SK-N-SH (cell line): Measurements from ENCODE around the gene FLACC1. TPM values are rescaled to one million over a fixed set of nuclear protein-coding genes. Genes with fewer than 3 reads are reported as not detected.

Source experiments
- CTCF ChIA-PET: fragments of 300-600, 350-600 bp; formaldehyde crosslinking; extraction: SDS; loops from one replicate; lab custom pipeline; 2021; lab: Yijun Ruan, JAX
- POLR2A ChIA-PET: fragments of 350-600 bp; sonication (Branson Sonifier 250); formaldehyde crosslinking; extraction: SDS; loops from one replicate; lab custom pipeline; 2020; ENCODE audit warnings: antibody characterized with exemption, inconsistent platforms; lab: Yijun Ruan, JAX
- DNase-seq: peaks from one replicate; pipeline ENCODE4 v3.0.0; 2012
- H2AFZ ChIP-seq: fragments of 200-600 bp; sonication (generic); 2 replicates; pipeline ENCODE4 v1.8.1; 2016; ENCODE audit warnings: antibody characterized with exemption, mild to moderate bottlenecking, low read depth
- H3F3A ChIP-seq: fragments of 200-600 bp; sonication (generic); replicated peaks from 2 replicates; pipeline ENCODE3; 2016; ENCODE audit warnings: antibody characterized with exemption, mild to moderate bottlenecking; ENCODE audit not compliant: insufficient read depth
- H3K27ac ChIP-seq, 2 experiments: fragments of 200-500 bp in 1 of 2; fragments of 200-600 bp in 1 of 2; sonication (Bioruptor generic) in 1 of 2; sonication (generic), shearing (Covaris generic) in 1 of 2; 2 replicates each; pipeline versions ENCODE4 v1.5.1 to v1.6.1; 2014 to 2016; ENCODE audit warnings: low read depth in 2 of 2, inconsistent platforms in 1 of 2, low read length in 1 of 2, mild to moderate bottlenecking in 1 of 2, mixed read lengths in 1 of 2
- H3K27me3 ChIP-seq: fragments of 200-600 bp; sonication (generic), shearing (Covaris generic); 2 replicates; pipeline ENCODE4 v1.6.1; 2016; ENCODE audit warnings: mixed run types; ENCODE audit not compliant: insufficient read depth
- H3K36me3 ChIP-seq, 2 experiments: fragments of 200-500 bp in 1 of 2; fragments of 200-600 bp in 1 of 2; sonication (Bioruptor generic) in 1 of 2; sonication (generic) in 1 of 2; replicated peaks in 1 of 2; 2 replicates each; pipeline versions ENCODE3 to v1.5.1; 2014 to 2016; ENCODE audit warnings: low read length in 1 of 2, mild to moderate bottlenecking in 1 of 2; ENCODE audit not compliant: insufficient read depth in 2 of 2, control insufficient read depth in 1 of 2
- H3K4me1 ChIP-seq, 2 experiments: fragments of 200-500 bp in 1 of 2; fragments of 200-600 bp in 1 of 2; sonication (Bioruptor generic) in 1 of 2; sonication (generic), shearing (Covaris generic) in 1 of 2; 2 replicates each; pipeline versions ENCODE4 v1.5.1 to v1.6.1; 2014 to 2016; ENCODE audit warnings: low read depth in 1 of 2, low read length in 1 of 2, mixed run types in 1 of 2; ENCODE audit not compliant: insufficient read depth in 2 of 2, control insufficient read depth in 1 of 2
- H3K4me2 ChIP-seq: fragments of 200-600 bp; sonication (generic), shearing (Covaris generic); 2 replicates; pipeline ENCODE4 v1.6.1; 2017; ENCODE audit warnings: mixed run types
- H3K4me3 ChIP-seq, 2 experiments: fragments of 200-500 bp in 1 of 2; fragments of 200-600 bp in 1 of 2; sonication (Bioruptor generic) in 1 of 2; sonication (generic), shearing (Covaris generic) in 1 of 2; 2 replicates each; pipeline versions ENCODE4 v1.5.1 to v1.8.1; 2014 to 2016; ENCODE audit warnings: low read depth in 2 of 2, inconsistent platforms in 1 of 2, low read length in 1 of 2, mild to moderate bottlenecking in 1 of 2, mixed read lengths in 1 of 2, moderate library complexity in 1 of 2
- H3K79me2 ChIP-seq: fragments of 200-600 bp; sonication (generic); 2 replicates; pipeline ENCODE4 v1.8.1; 2017; ENCODE audit warnings: mild to moderate bottlenecking; ENCODE audit not compliant: insufficient read depth
- H3K9ac ChIP-seq: fragments of 200-600 bp; sonication (generic); 2 replicates; pipeline ENCODE4 v1.6.1; 2017; ENCODE audit warnings: mixed run types
- H3K9me2 ChIP-seq: fragments of 200-600 bp; sonication (generic); 2 replicates; pipeline ENCODE4 v1.6.1; 2017; ENCODE audit warnings: mixed run types
- H3K9me3 ChIP-seq: fragments of 200-600 bp; sonication (generic); 2 replicates; pipeline ENCODE4 v1.6.1; 2017; ENCODE audit warnings: mixed run types, mild to moderate bottlenecking, moderate library complexity
- H4K20me1 ChIP-seq: fragments of 200-600 bp; sonication (generic); 2 replicates; pipeline ENCODE4 v1.6.1; 2017; ENCODE audit warnings: mild to moderate bottlenecking, mixed run types; ENCODE audit not compliant: insufficient read depth
- CHD2 ChIP-seq: fragments of 150-350 bp; IDR thresholded peaks from 2 replicates; pipeline ENCODE4 v1.6.1; 2018; ENCODE audit warnings: low read length; ENCODE audit not compliant: partially characterized antibody
- EZH2phosphoT487 ChIP-seq: fragments of 200-600 bp; sonication (generic); IDR thresholded peaks from 2 replicates; pipeline ENCODE4 v1.6.1; 2017; ENCODE audit warnings: low read depth, mixed run types, mild to moderate bottlenecking, antibody characterized with exemption, moderate library complexity, borderline replicate concordance
- FOSL2 ChIP-seq: IDR thresholded peaks from 2 replicates; pipeline ENCODE4 v1.4.0; 2012; ENCODE audit warnings: low read depth, mild to moderate bottlenecking, moderate library complexity, borderline replicate concordance
- FOXJ3 ChIP-seq: sonication (generic); formaldehyde crosslinking; IDR thresholded peaks from 2 replicates; pipeline ENCODE4 v1.5.1; 2020; ENCODE audit warnings: mild to moderate bottlenecking, missing genetic modification reagents
- FOXM1 ChIP-seq: IDR thresholded peaks from 2 replicates; pipeline ENCODE4 v1.4.0; 2012; ENCODE audit warnings: low read depth, mild to moderate bottlenecking
- GABPA ChIP-seq: IDR thresholded peaks from 2 replicates; pipeline ENCODE4 v1.4.0; 2012; ENCODE audit warnings: low read depth, mild to moderate bottlenecking
- IRF3 ChIP-seq: fragments of 150-350 bp; IDR thresholded peaks from 2 replicates; pipeline ENCODE4 v1.6.1; 2016; ENCODE audit warnings: mild to moderate bottlenecking, low read depth, low read length
- MEF2A ChIP-seq: IDR thresholded peaks from 2 replicates; pipeline ENCODE4 v1.4.0; 2012; ENCODE audit warnings: low read depth, borderline replicate concordance
- NFIC ChIP-seq: IDR thresholded peaks from 2 replicates; pipeline ENCODE4 v1.4.0; 2012; ENCODE audit warnings: borderline replicate concordance
- POLR2AphosphoS5 ChIP-seq: IDR thresholded peaks from 2 replicates; pipeline ENCODE4 v1.6.1; 2012; ENCODE audit warnings: low read depth, low read length
- RAD21 ChIP-seq: IDR thresholded peaks from 2 replicates; pipeline ENCODE4 v1.6.1; 2012; ENCODE audit warnings: mild to moderate bottlenecking, low read length
- RFX5 ChIP-seq: IDR thresholded peaks from 2 replicates; pipeline ENCODE4 v1.6.1; 2012; ENCODE audit warnings: mild to moderate bottlenecking, improper control_type of control experiment, low read length
- RXRA ChIP-seq: IDR thresholded peaks from 2 replicates; pipeline ENCODE4 v1.4.0; 2012; ENCODE audit warnings: low read depth, mild to moderate bottlenecking, borderline replicate concordance
- SIN3A ChIP-seq: IDR thresholded peaks from 2 replicates; pipeline ENCODE4 v1.6.1; 2012; ENCODE audit warnings: low read depth, mild to moderate bottlenecking, low read length, moderate library complexity, borderline replicate concordance
- TAF1 ChIP-seq: IDR thresholded peaks from 2 replicates; pipeline ENCODE4 v1.6.1; 2012; ENCODE audit warnings: low read depth, mild to moderate bottlenecking, low read length, moderate library complexity, borderline replicate concordance
- TCF12 ChIP-seq: IDR thresholded peaks from 2 replicates; pipeline ENCODE4 v1.4.0; 2012
- TEAD4 ChIP-seq: IDR thresholded peaks from 2 replicates; pipeline ENCODE4 v1.4.0; 2012; ENCODE audit warnings: mild to moderate bottlenecking, borderline replicate concordance; ENCODE audit not compliant: insufficient read depth
- ZBTB33 ChIP-seq: IDR thresholded peaks from 2 replicates; pipeline ENCODE4 v1.4.0; 2012; ENCODE audit warnings: low read depth, borderline replicate concordance
- WGBS: methylation state at CpG from one replicate; pipeline ENCODE4 v1.1.6; 2017; ENCODE audit warnings: low lambda C conversion rate; 5-methylcytosine and 5-hydroxymethylcytosine counted together
- polyA plus RNA-seq, 3 experiments: library from polyadenylated mRNA; depleted of rRNA; stranded (reverse); fragments of >200 nt; gene quantifications; 2 replicates each; pipeline ENCODE4 v1.2.3, GENCODE V29; 2012

The FLACC1 gene
- polyA plus RNA-seq, 1 of the 3 experiments (the other 2 are of a cell fraction) = 0.35 TPM

GRCh38 chr2:201276511-201276910, 80.6 kb downstream of the FLACC1 start:
- Histone ChIP-seq H3K79me2 (no peaks in the 10 kb centered on the region), H2AFZ (no peak overlapping the region), H3K27ac (no peak overlapping the region), H3F3A (peaks cover 3% of the 10 kb centered on the region), H3K36me3 (peaks cover 15 to 40% of the 10 kb centered on the region in 2 experiments), H4K20me1 (no peaks in the 10 kb centered on the region), H3K9ac (no peak overlapping the region), H3K4me2 (no peak overlapping the region), H3K27me3 (no peaks in the 10 kb centered on the region), H3K9me2 (no peaks in the 10 kb centered on the region), H3K9me3 (no peaks in the 10 kb centered on the region), H3K4me1 (no peaks in the 10 kb centered on the region)
- ChIA-PET POLR2A (no interaction called here), CTCF (interaction anchor here (1.5 kb wide), 1 partner anchor 23 kb away, joined by 4 read pairs; no protein-coding TSS in a partner anchor)
- DNase-seq = no peak
- 81% methylated on average over 6 of the region's 6 CpGs for WGBS
- TF ChIP-seq POLR2AphosphoS5 (no peak), EZH2phosphoT487 (no peak), IRF3 (no peak), RXRA (no peak), MEF2A (no peak), TEAD4 (no peak), FOSL2 (no peak), RAD21 (no peak), NFIC (no peak), FOXM1 (no peak), CHD2 (no peak), TAF1 (no peak), SIN3A (no peak), RFX5 (no peak), TCF12 (no peak), ZBTB33 (no peak), FOXJ3 (CRISPR knock-in tag) (no peak), GABPA (no peak)
- TF ChIP-seq, all 33 proteins: peak for 0
- no peak overlapping the region for H3K4me3 ChIP-seq
